NCI-H1694 treated with DMSO at 0.1 percent for 48 hours (cell line): ENCODE measurements around the gene CDRT15L2.
"Not testable (repeated sequence)": the region's sequence is repeated elsewhere in the genome, so short reads cannot be mapped to it uniquely, and the experiment has no call there.

Source experiments
- DNase-seq: peaks from one replicate; lab custom pipeline; 2025; lab: John Stamatoyannopoulos, UW

CDRT15L2 gene

DNA sequence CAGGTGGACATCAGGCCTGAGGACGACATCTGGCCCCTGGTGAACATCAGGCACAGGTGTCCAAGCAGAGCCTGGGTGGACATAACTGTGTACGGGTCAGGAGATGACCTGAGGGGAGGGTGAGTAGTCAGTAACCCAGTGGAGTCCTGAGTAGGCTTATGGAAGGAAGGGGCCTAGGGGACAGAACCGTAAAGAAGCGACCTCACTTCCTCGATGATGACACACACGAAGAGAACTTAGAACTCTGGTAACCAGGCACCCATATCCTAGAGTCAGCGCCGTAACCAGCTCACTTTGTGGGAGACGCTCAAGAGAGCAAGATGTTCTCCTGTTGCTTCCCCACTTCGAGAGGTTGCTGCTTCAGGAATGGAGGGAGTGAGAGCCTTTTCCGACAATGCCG, at the start of gene CDRT15L2:
CDRT15L2 (plus strand) TSS at position 301 of the 400 bp plus-strand sequence; CDS start at position 321, 20 bp downstream.
- DNase-seq: not testable (repeated sequence)

DNA sequence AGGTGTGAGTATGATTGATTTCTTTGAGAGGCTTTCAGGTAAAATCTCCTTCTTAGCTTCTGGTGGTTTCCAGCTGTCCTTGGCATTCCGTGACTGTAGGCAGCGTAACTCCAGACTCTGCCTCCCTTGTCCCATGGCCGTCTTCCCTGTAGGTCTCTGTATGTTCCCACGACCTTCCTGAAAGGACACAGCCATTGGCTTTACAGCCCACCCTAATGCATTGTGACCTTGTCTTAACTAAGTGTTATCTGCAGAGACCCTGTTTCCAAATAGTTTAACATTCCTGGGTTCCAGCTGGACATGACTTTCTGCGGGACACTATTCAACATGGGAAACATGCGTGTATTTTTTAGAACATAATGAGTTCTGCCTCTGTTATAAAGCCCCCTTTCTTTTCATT, 49.4 kb upstream of the CDRT15L2 start:
- not testable (repeated sequence) for DNase-seq

DNA sequence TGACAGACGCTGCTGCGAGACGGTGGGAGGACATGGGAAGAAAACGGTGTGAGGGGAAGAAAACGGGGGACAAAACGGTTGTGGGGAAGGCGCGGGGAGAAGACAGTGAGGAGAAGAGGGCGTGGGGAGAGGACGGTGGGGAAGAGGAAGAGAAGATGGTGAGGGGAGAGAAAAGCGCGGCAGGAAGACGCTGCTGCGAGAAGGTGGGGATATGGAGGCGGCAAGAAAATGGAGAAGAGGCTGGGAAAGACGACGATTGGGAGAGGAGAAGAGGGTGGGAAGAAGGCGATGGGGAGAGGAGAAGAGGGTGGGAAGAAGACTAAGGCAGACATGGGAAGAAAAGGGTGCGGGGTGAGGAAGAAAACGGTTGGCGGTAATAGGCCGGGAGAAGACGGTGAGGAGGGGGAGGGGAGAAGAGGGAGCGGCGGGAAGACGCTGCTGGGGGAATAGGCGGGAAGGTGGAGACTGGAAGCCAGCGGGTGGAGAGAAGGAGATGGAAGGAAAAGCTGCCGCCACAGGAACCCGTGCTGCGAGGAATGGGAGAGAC, 46.9 kb upstream of the CDRT15L2 start:
- DNase-seq: not testable (repeated sequence)

DNA sequence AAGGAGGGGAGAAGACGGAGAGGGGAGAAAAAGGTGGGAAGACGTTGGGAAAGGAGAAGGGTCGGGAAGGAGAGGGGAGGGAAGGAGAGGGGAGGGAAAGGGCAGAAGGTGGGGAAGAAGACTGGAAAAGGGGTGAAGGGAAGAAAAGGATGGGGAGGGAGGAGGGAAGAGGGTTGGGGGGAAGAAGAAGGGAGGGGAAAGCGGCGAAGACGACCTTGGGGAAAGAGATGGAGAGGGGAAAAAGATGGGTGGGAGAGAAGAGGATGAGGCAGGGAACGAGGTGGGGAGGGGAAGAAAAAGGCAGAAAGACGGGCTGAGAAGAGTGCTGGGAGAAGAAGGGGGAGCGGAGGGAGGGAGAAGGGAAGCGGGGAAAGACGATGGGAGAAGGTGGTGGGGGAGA, 46.3 kb upstream of the CDRT15L2 start:
- DNase-seq: not testable (repeated sequence)

DNA sequence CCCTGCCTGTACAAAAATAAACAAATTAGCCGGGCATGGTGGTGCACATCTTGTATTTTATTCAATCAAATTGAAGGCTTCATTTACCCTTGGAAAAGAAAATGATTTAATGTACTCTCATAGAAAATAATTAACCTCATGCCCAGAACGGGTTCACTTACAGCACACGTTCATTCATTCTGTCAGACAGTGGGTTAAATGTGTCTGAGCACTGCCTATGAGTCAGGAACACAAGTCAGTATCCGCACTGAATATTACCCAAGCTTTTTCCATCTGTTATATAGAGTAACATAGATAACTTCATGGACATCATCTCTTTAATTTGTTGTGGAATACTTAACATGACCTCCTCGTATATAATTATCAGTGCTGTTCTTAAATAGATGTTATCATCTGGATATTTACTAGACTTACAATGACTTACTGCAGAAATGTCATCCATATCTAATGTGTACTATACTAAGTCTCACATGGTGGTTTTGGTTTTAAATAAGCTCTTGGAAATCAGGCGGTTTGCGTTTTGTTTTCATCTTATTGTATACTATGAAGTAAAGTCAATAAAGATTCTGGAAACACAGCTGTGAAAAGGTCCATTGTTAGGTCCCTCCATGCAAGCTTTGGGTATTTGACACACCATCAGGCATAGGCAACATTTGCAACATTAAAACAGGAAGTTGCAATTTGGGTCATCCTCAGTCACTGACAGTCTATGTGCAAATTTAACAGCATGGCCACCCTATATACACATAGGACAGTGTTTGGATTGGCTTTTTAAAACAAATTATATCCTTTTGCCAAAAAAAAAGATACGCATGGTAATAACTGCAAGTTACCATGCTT, 44.6 kb upstream of the CDRT15L2 start:
- DNase-seq: not testable (repeated sequence)

DNA sequence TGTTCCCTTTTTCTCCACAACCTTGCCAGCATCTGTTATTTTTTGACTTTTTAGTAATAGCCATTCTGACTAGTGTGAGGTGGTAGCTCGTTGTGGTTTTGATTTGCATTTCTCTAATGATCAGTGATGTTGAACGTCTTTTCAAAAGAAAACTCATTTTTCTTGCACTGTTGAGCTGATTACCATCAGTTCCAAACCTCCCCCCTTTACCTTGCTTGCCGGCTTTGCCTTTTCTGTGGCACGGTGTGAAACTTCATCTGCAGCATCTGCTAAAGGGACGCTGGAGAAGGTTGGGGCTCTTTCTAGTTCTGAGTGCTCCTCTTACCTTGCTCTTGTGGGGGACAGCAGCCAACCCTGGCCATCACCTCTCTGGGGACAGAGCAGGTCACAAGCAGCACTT, 39.1 kb upstream of the CDRT15L2 start:
- not testable (repeated sequence) for DNase-seq

DNA sequence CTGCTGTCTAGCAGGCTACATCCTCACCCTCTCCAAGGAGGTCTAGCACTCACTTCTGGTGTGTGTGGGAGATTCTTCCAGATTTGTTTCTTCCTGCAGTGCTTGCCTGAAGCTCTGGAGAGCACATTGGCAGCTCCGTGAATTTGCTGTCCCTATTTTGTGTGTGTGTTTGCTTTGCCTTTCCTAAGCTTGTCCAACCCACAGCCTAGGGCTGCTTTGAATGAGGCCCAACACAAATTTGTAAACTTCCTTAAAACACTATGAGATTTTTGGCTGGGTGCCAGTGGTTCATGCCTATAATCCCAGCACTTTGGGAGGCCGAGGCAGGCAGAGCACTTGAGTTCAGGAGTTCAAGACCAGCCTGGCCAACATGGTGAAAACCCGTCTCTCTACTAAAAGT, 38.7 kb upstream of the CDRT15L2 start:
- DNase-seq: not testable (repeated sequence)

DNA sequence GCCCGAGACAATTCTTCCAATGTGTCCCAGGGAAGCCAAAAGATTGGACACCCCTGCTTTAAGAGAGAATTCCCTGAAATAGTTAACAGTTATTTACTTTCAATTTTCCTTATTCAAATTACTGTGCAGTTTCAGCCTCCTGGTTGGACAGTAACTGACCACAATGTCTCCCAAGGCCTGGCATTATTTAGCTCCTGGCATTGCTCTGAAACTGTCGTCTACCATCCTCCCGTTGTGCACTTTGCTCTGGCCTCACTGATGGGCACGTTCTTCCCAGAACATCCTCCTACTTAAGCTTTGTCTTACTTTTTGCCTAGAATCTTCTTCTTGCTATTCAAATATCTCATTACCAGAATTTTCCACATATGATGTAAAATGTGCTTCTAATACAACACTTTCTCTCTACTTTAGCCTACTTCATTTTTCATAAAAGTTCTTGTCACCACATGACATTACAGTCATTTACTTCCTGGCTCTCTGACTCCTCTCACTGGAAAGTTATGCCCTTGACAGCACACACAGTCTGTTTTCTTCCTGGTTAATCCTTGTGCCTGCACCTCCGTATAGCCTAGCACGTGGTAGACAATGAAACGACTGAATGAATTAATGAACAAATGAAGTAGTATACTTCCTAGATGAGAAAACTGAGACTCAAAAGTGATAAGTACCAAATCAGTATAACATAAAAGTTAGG, 37.5 kb upstream of the CDRT15L2 start:
- DNase-seq: not testable (repeated sequence)

DNA sequence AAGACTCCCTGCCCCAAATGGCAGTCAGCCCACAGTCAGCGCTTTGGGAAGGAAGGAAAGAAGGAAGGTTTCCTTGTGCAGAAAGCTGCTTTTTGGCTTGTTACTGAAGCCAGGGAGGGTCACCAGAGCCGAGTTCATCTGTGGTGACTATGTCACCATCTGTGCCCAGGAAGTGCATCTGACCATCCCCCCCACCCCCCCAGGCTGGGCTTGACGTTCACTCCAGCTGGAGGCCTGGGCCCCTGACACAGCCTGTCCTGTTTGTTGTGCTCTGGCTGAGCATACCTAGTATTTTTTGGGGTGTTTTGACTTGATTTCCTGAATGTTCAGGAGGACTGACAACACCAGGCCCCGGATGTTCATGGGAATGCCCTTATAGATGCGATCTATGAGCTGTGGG, 31.6 kb upstream of the CDRT15L2 start:
- not testable (repeated sequence) for DNase-seq

DNA sequence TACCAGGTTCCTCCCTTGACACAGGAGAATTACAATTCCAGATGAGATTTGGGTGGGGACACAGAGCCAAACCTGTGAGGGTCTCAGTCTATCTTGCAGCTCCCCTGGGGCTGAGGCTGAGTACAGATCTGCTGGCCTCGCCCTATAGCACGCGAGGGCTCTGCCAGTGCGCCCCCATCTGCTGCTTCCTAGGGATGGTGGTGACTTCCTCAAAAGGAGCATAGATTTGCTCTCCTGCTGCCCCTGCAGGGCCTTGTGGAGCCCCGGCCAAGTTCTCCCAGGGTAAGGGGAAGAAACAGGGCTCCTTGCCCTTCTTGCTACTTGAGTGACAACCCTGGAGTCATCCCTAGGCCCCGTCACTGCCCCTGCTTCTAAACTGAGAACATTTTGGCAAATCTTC, 26.6 kb upstream of the CDRT15L2 start:
- not testable (repeated sequence) for DNase-seq

DNA sequence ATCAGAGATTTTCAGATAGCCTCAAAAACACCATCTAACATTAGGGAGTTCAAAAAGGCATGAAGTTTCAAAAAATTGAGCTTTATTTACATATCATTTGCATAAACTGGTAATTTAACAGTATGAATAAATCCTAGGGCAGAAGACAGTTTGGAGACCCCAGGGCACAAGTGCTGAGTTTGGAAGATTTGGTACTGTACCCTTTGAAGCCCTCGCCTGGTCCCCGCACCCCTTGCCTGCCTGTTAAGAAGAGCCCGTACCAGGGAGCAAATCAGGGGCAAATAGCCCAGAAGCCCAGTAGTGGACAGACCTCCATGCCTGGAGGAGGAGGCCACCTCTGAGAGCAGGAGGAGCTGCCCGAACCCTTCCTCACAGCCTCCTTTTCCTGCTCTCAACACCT, 24.8 kb upstream of the CDRT15L2 start:
- DNase-seq: not testable (repeated sequence)

DNA sequence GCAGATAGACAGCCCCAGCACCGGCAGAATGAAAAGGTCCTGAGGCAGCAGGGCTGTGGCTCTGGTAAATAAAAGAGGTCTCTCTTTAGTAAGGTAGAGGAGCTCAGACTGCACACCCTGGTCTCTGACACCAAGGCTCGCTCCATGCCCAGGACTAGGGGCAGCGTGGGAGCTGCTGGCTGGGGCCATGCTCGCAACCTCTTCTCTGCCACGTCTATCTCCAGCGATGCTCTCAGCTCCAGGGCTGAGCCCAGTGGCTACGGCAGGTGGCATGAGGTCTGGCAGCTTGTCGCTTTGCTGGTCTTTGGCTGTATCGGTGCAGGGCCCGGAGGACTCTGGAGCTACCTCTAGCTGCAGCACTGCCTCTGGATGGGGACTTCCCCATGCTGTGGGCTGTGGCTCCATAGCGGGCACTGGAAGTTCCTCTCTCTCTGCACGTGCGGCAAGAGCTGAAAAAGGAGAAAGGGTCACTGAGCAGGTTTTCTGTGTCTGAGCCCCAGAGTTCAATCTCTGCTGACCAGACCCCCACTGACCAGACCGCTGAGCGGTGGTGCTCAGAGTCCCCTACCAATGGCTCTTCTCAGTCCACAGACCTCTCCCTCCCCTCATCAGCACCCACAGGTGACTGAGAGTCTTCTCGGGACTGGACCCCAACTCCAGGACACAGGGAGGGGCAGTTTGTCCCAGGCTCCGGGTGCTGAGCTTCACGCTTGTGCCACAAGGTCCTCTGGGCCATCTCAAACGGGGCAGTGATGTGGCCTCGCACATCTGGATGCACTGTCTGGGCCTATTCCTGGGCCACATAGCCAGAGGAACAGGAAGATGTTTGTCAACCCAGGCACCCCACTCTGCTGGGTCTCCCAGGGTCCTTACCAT, 24.2 kb upstream of the CDRT15L2 start:
- DNase-seq: not testable (repeated sequence)

DNA sequence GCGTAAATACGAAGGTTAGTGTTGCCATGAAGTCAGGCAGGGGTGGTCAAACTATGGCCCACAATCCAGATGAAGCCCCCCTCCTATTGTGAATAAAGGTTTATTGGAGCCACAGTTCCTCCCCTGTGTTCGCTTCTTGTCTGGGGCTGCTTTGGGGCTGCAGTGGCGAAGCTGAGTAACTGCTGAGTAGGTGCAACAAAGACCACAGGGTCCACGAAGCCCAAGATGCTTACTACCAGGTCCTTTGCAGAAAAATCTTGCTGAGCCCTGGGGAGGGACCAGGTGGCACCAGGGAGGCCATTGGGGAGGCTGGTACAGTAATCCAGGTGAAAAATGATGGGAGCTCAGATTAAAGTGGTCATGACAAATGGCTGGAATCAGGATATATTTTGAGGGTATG, 21.4 kb upstream of the CDRT15L2 start:
- not testable (repeated sequence) for DNase-seq

DNA sequence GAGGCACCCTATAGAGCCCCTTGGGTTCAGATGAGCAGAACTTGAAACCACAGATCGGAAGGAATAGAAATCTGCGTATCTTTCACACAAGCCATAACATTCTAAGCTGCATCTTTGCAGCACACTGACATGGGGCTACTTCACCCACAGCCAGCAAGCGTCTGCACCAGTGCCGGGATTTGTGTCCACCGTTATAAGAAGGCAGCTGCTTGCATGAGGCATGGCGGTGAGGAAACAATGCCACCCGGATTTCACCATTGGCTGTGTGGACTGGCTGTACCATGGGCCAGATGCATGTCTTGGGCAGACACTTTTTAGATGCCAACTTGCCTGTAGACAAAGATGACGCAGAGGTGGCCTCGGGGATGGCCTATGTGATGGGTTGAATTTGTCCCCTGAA, 20.5 kb upstream of the CDRT15L2 start:
- not testable (repeated sequence) for DNase-seq

DNA sequence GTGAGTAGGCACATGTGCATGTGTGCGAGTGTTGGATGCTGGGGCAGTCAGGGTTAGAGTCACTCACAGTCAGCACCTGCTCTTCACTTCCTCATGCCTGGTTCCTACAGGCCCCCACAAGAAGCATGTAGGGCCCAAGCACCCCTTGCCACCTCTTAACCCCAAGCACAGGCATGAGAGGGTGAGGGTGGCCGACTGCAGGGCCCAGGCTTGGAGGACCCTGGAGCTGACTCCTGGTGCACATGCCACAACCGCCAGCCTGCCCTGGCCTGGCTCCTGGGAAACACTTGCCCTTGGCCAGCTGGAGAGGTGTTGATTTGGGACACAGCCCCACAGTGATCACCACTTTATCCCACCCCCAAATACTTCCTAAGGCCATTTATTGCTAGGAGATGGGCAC, 16.9 kb upstream of the CDRT15L2 start:
- DNase-seq: no peak

DNA sequence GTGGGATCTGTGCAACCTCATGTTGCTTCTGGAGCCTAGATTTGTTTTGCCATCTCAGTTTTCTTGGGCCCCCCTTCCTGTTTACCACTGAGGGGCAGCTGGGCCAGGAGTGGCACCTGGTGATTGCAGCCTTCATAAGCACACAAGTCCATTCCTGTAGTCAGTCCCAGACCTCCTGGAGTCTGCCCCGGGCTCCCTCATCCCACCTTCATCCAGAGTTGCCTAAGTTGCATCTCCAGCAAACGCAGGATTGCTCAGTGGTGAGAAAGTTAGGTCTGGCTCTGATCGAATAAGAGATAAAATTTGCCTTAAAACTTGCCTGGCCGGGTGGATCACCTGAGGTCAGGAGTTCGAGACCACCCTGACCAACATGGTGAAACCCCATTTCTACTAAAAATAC, 14.3 kb upstream of the CDRT15L2 start:
- not testable (repeated sequence) for DNase-seq

DNA sequence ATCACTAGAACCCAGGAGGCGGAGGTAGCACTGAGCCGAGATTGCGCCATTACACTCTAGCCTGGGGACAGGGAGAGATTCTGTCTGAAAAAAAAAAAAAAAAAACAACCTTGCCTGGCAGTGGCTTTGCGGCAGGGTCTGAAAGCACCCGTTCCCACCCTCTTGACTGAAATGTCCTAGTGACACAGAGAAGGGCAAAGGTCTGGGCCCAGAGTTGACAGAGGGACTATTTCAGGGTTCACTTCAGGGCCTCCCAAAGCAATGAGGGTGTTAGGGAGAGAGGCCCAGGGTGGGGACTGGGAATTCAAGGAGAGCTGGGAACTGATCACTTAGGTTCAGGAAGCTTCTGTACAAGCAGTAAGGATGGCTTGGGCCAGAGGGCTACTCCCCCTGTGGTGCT, 13.8 kb upstream of the CDRT15L2 start:
- no peak for DNase-seq

DNA sequence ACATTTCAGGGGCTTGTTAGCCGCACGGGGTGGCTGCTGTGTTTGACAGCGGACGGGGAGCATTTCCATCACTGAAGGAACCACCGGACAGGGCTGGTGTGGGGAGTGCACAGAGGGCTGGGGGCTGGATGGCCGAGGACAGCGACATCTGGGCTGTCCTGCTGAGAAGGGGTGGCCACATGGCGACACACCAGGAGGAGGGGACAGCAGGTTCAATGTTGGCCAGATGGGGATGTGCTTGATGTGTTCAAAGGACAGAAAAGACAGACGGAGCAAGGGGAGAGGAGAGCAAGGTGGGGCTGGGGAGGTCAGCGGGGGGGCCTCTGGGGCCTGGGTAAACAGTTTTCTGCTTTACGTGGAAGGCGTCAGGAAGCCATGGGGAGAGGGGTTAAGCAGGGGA, 12.8 kb upstream of the CDRT15L2 start:
- not testable (repeated sequence) for DNase-seq

DNA sequence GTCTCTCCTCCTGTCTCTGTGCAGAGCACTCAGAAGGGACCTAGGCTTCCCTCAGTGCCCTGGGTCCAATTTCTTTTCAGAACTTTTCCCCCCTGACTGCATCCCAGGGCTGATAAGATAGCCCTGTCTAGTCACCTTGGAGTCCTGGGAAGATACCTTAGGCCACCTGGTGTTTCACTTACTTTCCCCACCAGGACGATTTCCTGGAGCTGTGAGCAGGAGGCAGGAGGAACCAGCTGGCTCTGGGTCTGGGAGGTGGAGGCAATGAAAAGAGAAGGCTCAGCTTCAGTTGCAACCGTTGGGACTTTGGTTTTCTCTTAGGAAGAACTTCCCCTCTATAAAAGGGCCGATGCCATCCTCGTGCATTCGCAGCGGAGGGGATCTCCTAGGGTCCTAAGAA, 12.1 kb upstream of the CDRT15L2 start:
- not testable (repeated sequence) for DNase-seq

DNA sequence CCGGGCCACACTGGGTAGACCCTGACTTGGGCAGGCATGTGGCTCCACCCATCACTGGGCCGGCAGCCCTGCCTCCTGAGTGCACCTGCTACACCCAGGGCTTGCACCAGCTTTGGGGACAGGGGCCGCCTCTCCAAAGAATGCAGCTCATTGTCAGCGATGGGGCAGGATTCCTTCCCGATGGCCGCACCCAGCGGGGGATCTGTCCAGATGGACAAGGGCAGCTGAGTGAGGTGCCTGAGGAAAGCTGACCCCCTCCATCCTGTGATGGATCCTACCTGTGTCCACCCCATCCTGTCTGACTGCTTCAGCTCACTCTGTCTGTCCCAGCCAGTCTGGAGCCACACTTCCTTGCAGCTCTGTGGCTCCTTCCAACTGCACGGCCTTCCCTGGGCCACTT, 10.9 kb upstream of the CDRT15L2 start:
- DNase-seq: not testable (repeated sequence)

DNA sequence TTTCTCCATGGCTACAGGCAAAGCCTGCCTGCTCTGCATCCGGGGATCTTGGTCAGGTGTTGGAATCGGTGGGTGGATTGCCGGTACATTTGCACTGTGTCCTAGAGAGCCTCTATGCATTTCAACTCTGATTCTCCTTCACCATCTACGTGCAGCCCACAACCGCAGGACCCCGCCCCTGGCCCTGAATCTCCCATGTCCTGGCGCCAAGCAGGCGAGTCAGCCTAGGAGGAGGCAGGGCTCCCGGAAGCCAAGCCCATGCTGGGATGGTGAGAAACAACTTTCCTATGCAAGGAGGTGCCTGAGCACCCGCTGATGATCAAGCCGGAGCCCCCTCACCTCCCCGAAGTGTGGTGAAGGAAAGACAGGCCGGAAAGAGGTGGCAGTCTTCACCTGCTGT, 7.9 kb upstream of the CDRT15L2 start:
- not testable (repeated sequence) for DNase-seq

DNA sequence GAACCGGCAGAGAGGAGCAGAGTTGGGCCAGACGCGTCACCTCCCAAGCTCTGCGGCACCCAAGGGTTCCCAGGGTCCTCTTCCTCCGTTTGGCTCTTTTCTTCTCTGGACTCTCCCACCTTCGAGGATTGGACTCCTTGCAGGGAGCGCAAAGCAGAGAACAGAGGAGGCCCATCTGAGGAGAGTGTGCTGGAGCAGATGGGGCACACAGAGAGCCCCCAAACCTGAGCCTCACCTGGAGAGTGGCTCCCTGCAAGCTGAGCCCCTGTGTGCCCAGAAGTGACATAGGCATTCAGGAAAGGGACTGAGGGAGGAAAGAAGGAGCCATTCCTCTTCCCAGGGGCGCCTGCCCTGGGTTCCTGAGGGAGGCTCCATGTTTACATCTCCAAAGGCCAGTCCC, 6.3 kb upstream of the CDRT15L2 start:
- not testable (repeated sequence) for DNase-seq
